Measurements from ENCODE around the gene BUB1.

GRCh38 chr2:110642360-110642759, 35.5 kb downstream of the BUB1 start:
- TF ChIP-seq CTCF (IDR thresholded peaks at IDR 0.05): no peak
- TF ChIP-seq POLR2A (IDR thresholded peaks at IDR 0.05): no peak
- no peak for TF ChIP-seq POLR2AphosphoS5 (IDR thresholded peaks at IDR 0.05)
- TF ChIP-seq EP300 (IDR thresholded peaks at IDR 0.05): no peak
